HG02763 (cell line): ENCODE results near the gene TBX4.

Source experiments
- ATAC-seq: cut with Tn5 transposase; IDR thresholded peaks from one replicate; pipeline ENCODE4 v1.9.1; 2021; ENCODE audit warnings: mild to moderate bottlenecking, moderate library complexity; ENCODE audit not compliant: unreplicated experiment

The TBX4 gene

GRCh38 chr17:61452301-61453290 is at the start of gene TBX4:
TSS of gene TBX4 (plus strand) at chr17:61452422. CDS start at chr17:61456491, 4,069 bp downstream.
- no peak for ATAC-seq

GRCh38 chr17:61402978-61403800 is 49.0 kb upstream of the TBX4 start:
- ATAC-seq: no peak

GRCh38 chr17:61403801-61404662 is 48.2 kb upstream of the TBX4 start:
- ATAC-seq: no peak

- ATAC-seq: no peak
Measured at GRCh38 chr17:61404663-61404912, 47.6 kb upstream of the TBX4 start.

- no peak for ATAC-seq
Measured at GRCh38 chr17:61404913-61405685, 47.1 kb upstream of the TBX4 start.

GRCh38 chr17:61405686-61406536 is 46.3 kb upstream of the TBX4 start:
- ATAC-seq: no peak

GRCh38 chr17:61406537-61406845 is 45.7 kb upstream of the TBX4 start:
- no peak for ATAC-seq

- ATAC-seq: no peak
Measured at GRCh38 chr17:61406971-61407911, 45.0 kb upstream of the TBX4 start.

- ATAC-seq: no peak
Measured at GRCh38 chr17:61408151-61409041, 43.8 kb upstream of the TBX4 start.

GRCh38 chr17:61409301-61410112 is 42.7 kb upstream of the TBX4 start:
- no peak for ATAC-seq

GRCh38 chr17:61410141-61411010 is 41.8 kb upstream of the TBX4 start:
- no peak for ATAC-seq

- no peak for ATAC-seq
Measured at GRCh38 chr17:61411011-61411260, 41.3 kb upstream of the TBX4 start.

- no peak for ATAC-seq
Measured at GRCh38 chr17:61411261-61412142, 40.7 kb upstream of the TBX4 start.

GRCh38 chr17:61412143-61412859 is 39.9 kb upstream of the TBX4 start:
- peak; percentile 76 for ATAC-seq
